Hepatocyte (in vitro differentiated cells): ENCODE measurements around the gene PSPH.

Source experiments
- EZH2 ChIP-seq: fragments of 200-600 bp; sonication (generic); IDR thresholded peaks from 2 replicates; pipeline ENCODE4 v1.6.1; 2016; ENCODE audit warnings: antibody characterized with exemption, mild to moderate bottlenecking, borderline replicate concordance
- TF ChIP-seq, protein P1 (sequence below): fragments of 200-600 bp; sonication (generic); IDR thresholded peaks from 2 replicates; pipeline ENCODE4 v1.5.1; 2016; ENCODE audit warnings: antibody characterized with exemption, mild to moderate bottlenecking; ENCODE audit not compliant: poor library complexity

DNA sequence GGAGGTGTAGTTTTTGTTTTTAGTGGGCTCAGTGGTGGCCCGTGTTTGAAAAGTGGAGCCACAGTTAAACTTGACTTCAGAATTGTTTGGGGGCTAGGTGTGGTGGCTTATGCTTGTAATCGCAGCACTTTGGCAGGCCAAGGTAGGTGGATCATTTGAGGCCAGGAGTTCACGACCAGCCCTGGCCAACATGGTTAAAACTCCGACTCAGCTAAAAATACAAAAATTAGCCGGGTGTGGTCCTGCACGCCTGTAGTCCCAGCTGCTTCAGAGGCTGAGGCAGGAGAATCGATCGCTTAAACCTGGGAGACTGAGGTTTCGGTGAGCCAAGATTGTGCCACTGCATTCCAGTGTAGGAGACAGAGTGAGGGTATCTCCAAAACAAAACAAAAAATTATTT is 2.1 kb upstream of the PSPH start:
- TF ChIP-seq, protein P1, sequence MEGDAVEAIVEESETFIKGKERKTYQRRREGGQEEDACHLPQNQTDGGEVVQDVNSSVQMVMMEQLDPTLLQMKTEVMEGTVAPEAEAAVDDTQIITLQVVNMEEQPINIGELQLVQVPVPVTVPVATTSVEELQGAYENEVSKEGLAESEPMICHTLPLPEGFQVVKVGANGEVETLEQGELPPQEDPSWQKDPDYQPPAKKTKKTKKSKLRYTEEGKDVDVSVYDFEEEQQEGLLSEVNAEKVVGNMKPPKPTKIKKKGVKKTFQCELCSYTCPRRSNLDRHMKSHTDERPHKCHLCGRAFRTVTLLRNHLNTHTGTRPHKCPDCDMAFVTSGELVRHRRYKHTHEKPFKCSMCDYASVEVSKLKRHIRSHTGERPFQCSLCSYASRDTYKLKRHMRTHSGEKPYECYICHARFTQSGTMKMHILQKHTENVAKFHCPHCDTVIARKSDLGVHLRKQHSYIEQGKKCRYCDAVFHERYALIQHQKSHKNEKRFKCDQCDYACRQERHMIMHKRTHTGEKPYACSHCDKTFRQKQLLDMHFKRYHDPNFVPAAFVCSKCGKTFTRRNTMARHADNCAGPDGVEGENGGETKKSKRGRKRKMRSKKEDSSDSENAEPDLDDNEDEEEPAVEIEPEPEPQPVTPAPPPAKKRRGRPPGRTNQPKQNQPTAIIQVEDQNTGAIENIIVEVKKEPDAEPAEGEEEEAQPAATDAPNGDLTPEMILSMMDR = no peak
- no peak for TF ChIP-seq EZH2
